Peyer's patch (tissue), 4 donors: ENCODE results near the gene YIPF1. TPM values are rescaled to one million over a fixed set of nuclear protein-coding genes. Genes with fewer than 3 reads are reported as not detected.

Experiments used
- DNase-seq, 3 donors: peaks; one replicate each; pipeline ENCODE4 v3.0.0-alpha.2; 2017 to 2019
- H3K27ac ChIP-seq, 4 donors: fragments of 200-600 bp; sonication (generic); one replicate each; pipeline ENCODE4 v1.5.1; 2016 to 2019
- H3K27me3 ChIP-seq, 2 donors: fragments of 200-600 bp; sonication (generic); one replicate each; pipeline ENCODE4 v1.5.1; 2019
- H3K36me3 ChIP-seq, 3 donors: fragments of 200-600 bp; sonication (generic); one replicate each; pipeline ENCODE4 v1.5.1; 2016 to 2019
- H3K4me1 ChIP-seq, 4 donors: fragments of 200-600 bp; sonication (generic); one replicate each; pipeline ENCODE4 v1.5.1; 2016 to 2019
- H3K4me3 ChIP-seq, 4 donors: fragments of 200-600 bp; sonication (generic); 1 replicate in 3 of 4; 2 replicates in 1 of 4; pipeline ENCODE4 v1.5.1; 2016 to 2019; ENCODE audit warnings: mild to moderate bottlenecking in 1 of 4
- H3K9me3 ChIP-seq, 4 donors: fragments of 200-600 bp; sonication (generic); one replicate each; pipeline ENCODE4 v1.5.1; 2016 to 2019; ENCODE audit warnings: mild to moderate bottlenecking in 1 of 4
- CTCF ChIP-seq, 6 experiments: fragments of 450-650 bp in 4 of 6; fragments of 200-600 bp in 2 of 6; sonication (generic) in 1 of 6; IDR thresholded peaks; one replicate each; pipeline ENCODE4 v1.5.1; 2017 to 2019; ENCODE audit warnings: antibody characterized with exemption in 6 of 6, mild to moderate bottlenecking in 3 of 6, moderate library complexity in 1 of 6
- POLR2A ChIP-seq, 2 donors: fragments of 450-650 bp; IDR thresholded peaks; one replicate each; pipeline ENCODE4 v1.5.1; 2017; ENCODE audit warnings: antibody characterized with exemption in 2 of 2, mild to moderate bottlenecking in 2 of 2, moderate library complexity in 2 of 2
- total RNA-seq, 4 donors: library from RNA; depleted of rRNA; stranded (reverse); fragments of >200 nt; gene quantifications; one replicate each; pipeline ENCODE4 v1.1.0, GENCODE V29; 2016

The YIPF1 gene
- total RNA-seq, 4 donors from 2014 or later: 10.7 to 35.9 (median 20.4) TPM

DNA sequence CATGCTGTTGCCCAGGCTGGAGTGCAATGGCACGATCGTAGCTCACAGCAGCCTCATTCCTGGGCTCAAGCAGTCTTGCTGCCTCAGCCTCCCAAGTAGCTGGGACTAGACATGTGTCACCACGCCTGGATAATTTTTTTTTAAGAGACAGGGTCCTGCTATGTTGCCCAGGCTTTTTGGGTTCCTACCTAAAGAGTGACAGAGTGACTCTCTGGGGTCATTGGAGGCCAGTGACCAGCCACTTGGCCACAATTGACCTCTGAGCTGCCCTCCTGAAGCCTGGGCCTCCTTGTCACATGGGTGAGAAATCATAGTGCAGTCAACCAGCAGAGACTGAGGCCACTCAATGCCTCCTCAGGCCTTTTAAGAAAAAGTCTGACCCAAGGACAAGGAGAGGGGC lies 10.1 kb upstream of the YIPF1 start:
- H3K27me3 ChIP-seq: no peaks in the 10 kb centered on the region
- no peaks in the 10 kb centered on the region for H3K9me3 ChIP-seq
- TF ChIP-seq CTCF (IDR thresholded peaks at IDR 0.05) (no peak), POLR2A (IDR thresholded peaks at IDR 0.05) (no peak)
- no peak overlapping the region for H3K4me3 ChIP-seq
- no peak overlapping the region for H3K27ac ChIP-seq
- peaks cover 0 to 23% (median 0%) of the 10 kb centered on the region in 4 donors for H3K4me1 ChIP-seq
- no peaks in the 10 kb centered on the region for H3K36me3 ChIP-seq
- DNase-seq: no peak

DNA sequence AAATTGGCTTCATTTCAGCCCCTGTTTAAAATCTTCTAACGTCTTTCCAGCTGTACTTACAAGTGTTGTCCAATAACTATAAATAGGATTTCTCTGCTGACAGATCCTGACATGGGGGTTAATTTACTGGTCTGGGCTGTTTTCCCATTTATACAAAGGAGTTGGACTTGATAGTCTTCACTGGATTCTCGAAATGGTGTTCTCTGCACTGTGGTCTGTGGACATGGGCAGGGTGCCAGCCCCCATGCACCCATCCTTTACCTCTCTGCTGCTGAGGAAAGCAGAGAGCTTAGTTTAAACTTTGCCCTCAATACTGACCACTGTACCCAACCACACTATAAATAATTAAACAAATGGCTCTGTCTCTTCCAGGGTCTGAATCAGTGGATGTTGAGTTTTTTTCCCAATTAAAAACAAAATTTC lies 9.6 kb upstream of the YIPF1 start:
- DNase-seq: no peak
- Histone ChIP-seq H3K27me3 (no peaks in the 10 kb centered on the region), H3K4me1 (peaks cover 0 to 23% (median 0%) of the 10 kb centered on the region in 4 donors), H3K4me3 (no peak overlapping the region), H3K27ac (peak overlapping the region in 1 of 4 donors; percentile 19), H3K36me3 (no peaks in the 10 kb centered on the region), H3K9me3 (no peaks in the 10 kb centered on the region)
- TF ChIP-seq POLR2A (IDR thresholded peaks at IDR 0.05) (no peak), CTCF (IDR thresholded peaks at IDR 0.05) (no peak)

DNA sequence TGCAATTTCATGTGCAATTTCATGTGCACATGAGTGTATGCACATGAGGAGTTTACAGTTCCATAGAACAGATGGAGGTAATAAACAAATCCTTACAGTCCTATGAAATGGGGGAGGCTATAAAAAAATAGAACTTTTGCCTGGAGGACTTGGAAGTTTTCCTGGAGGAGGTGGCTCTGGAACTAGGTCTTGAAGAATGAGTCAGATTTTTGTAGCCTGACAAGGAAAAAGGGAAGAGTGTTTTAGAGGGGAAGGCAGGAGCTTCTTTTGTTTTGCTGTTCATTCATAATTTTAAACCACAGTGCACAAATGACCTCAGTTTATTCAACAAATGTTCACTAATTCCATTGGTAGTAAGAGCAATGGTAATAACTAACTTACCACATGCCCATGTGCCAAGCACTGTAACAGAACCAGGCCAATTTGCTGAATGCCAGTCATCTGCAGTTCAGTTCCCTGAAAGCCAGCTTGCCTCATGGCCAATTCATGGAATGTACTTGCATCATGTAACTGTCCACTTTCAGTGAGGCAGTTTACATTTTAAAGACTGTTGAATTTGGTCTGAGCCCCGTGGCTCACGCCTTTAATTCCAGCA lies 7.1 kb upstream of the YIPF1 start:
- Histone ChIP-seq H3K27ac (peak overlapping the region in 1 of 4 donors; percentile 63), H3K4me1 (peaks cover 0 to 23% (median 0%) of the 10 kb centered on the region in 4 donors), H3K36me3 (no peaks in the 10 kb centered on the region), H3K9me3 (no peaks in the 10 kb centered on the region), H3K27me3 (no peaks in the 10 kb centered on the region), H3K4me3 (no peak overlapping the region)
- TF ChIP-seq CTCF (IDR thresholded peaks at IDR 0.05) (no peak), POLR2A (IDR thresholded peaks at IDR 0.05) (no peak)
- DNase-seq: no peak

GRCh38 chr1:53895421-53895820 lies 5.8 kb upstream of the YIPF1 start:
- DNase-seq: no peak
- TF ChIP-seq POLR2A (IDR thresholded peaks at IDR 0.05): no peak
- TF ChIP-seq CTCF (IDR thresholded peaks at IDR 0.05): no peak
- Histone ChIP-seq H3K27ac (no peak overlapping the region), H3K4me3 (no peak overlapping the region), H3K27me3 (no peaks in the 10 kb centered on the region), H3K9me3 (no peaks in the 10 kb centered on the region), H3K36me3 (no peaks in the 10 kb centered on the region), H3K4me1 (peaks cover 0 to 23% (median 1%) of the 10 kb centered on the region in 4 donors)

DNA sequence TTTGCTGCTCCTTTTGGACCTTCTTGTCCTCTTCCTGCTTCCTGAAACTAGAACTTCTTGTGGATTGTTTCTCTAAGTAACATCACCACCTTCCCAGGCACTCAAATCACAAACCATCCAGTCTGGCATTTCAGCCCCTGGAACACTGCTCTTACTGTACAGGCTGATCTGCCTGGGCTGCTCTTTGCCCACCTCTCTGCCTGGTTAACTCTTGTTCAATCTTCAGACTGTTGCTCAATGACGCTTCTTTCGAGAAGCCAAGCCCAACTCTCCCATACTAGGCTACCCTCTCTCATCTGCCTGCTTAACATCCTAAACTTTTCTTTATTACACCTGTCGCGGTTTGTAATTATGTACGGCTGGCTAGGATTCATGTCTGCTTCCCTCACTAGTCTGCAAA lies 5.0 kb upstream of the YIPF1 start:
- no peaks in the 10 kb centered on the region for H3K36me3 ChIP-seq
- TF ChIP-seq CTCF (IDR thresholded peaks at IDR 0.05) (no peak), POLR2A (IDR thresholded peaks at IDR 0.05) (no peak)
- no peak overlapping the region for H3K27ac ChIP-seq
- DNase-seq: no peak
- H3K27me3 ChIP-seq: no peaks in the 10 kb centered on the region
- no peaks in the 10 kb centered on the region for H3K9me3 ChIP-seq
- H3K4me1 ChIP-seq: peaks cover 0 to 21% (median 3%) of the 10 kb centered on the region in 4 donors
- no peak overlapping the region for H3K4me3 ChIP-seq
